Activated CD8-positive, alpha-beta T cell treated with anti-CD3 and anti-CD28 coated beads for 36 hours (primary cell): ENCODE data around the gene ZNG1F. TPM values are rescaled to one million over a fixed set of nuclear protein-coding genes. Genes with fewer than 3 reads are reported as not detected.
"Not testable (repeated sequence)": the region's sequence is repeated elsewhere in the genome, so short reads cannot be mapped to it uniquely, and the experiment has no call there.

ENCODE experiments used
- ATAC-seq: fragments of 200-7000 bp; cut with Tn5 transposase; one replicate; pipeline ENCODE4 v1.10.0; 2021; ENCODE audit warnings: mild to moderate bottlenecking, moderate library complexity
- CTCF ChIA-PET: fragments of 350-600 bp; sonication (Branson Sonifier 250); formaldehyde crosslinking; loops from one replicate; lab custom pipeline; 2021; ENCODE audit warnings: antibody characterized with exemption; lab: Charles Lee
- POLR2A ChIA-PET: fragments of 350-600 bp; sonication (Branson Sonifier 250); formaldehyde crosslinking; loops from one replicate; lab custom pipeline; 2021; ENCODE audit warnings: antibody characterized with exemption; lab: Charles Lee
- DNase-seq: peaks from one replicate; pipeline ENCODE4 v3.0.0-alpha.2; 2020
- H3K27ac Mint-ChIP-seq: one replicate; pipeline ENCODE4 v1.8.0; 2021; ENCODE audit warnings: mild to moderate bottlenecking, mixed read lengths
- H3K27me3 Mint-ChIP-seq: one replicate; pipeline ENCODE4 v1.8.0; 2021; ENCODE audit warnings: mixed read lengths
- H3K36me3 Mint-ChIP-seq: one replicate; pipeline ENCODE4 v1.8.0; 2021; ENCODE audit warnings: low read depth, mixed read lengths
- H3K4me1 Mint-ChIP-seq: one replicate; pipeline ENCODE4 v1.8.0; 2021; ENCODE audit warnings: low read depth, mixed read lengths
- H3K4me3 Mint-ChIP-seq: one replicate; pipeline ENCODE4 v1.8.0; 2021; ENCODE audit warnings: mild to moderate bottlenecking, moderate library complexity, mixed read lengths
- H3K9me3 Mint-ChIP-seq: one replicate; pipeline ENCODE4 v1.8.0; 2021; ENCODE audit warnings: mixed read lengths
- intact Hi-C: fragments of 100-400 bp; cut with micrococcal nuclease; formaldehyde crosslinking; loops from one replicate; pipeline ENCODE4 v1.10.0; 2022
- total RNA-seq, 2 experiments: library from RNA; stranded (reverse); gene quantifications; one replicate each; pipeline ENCODE4 v1.2.3, GENCODE V29; 2021

Gene ZNG1F
- total RNA-seq, 2 experiments from 2014 or later: 19.5 to 19.9 TPM

GRCh38 chr9:41124250-41125108 lies 64.6 kb downstream of the ZNG1F start:
- ATAC-seq, DNase-seq, H3K27me3 Mint-ChIP-seq, H3K4me1 Mint-ChIP-seq, H3K27ac Mint-ChIP-seq, intact Hi-C loops, H3K4me3 Mint-ChIP-seq, H3K9me3 Mint-ChIP-seq, POLR2A ChIA-PET, CTCF ChIA-PET, H3K36me3 Mint-ChIP-seq: not testable (repeated sequence)

GRCh38 chr9:41123812-41124211 lies 65.3 kb downstream of the ZNG1F start:
- POLR2A ChIA-PET, H3K4me3 Mint-ChIP-seq, H3K4me1 Mint-ChIP-seq, intact Hi-C loops, H3K36me3 Mint-ChIP-seq, H3K27ac Mint-ChIP-seq, DNase-seq, CTCF ChIA-PET, H3K27me3 Mint-ChIP-seq, ATAC-seq, H3K9me3 Mint-ChIP-seq: not testable (repeated sequence)

- H3K27me3 Mint-ChIP-seq, H3K9me3 Mint-ChIP-seq, H3K36me3 Mint-ChIP-seq, H3K4me1 Mint-ChIP-seq, POLR2A ChIA-PET, H3K27ac Mint-ChIP-seq, ATAC-seq, CTCF ChIA-PET, intact Hi-C loops, DNase-seq, H3K4me3 Mint-ChIP-seq: not testable (repeated sequence)
Measured at GRCh38 chr9:41123396-41123795, 65.7 kb downstream of the ZNG1F start.

GRCh38 chr9:41120696-41121095 lies 68.4 kb downstream of the ZNG1F start:
- H3K4me1 Mint-ChIP-seq, POLR2A ChIA-PET, DNase-seq, CTCF ChIA-PET, H3K27me3 Mint-ChIP-seq, H3K9me3 Mint-ChIP-seq, H3K36me3 Mint-ChIP-seq, H3K4me3 Mint-ChIP-seq, H3K27ac Mint-ChIP-seq, intact Hi-C loops, ATAC-seq: not testable (repeated sequence)

- not testable (repeated sequence) for H3K36me3 Mint-ChIP-seq
Measured at GRCh38 chr9:41119719-41120118, 69.4 kb downstream of the ZNG1F start.

GRCh38 chr9:41119311-41119710 lies 69.8 kb downstream of the ZNG1F start:
- POLR2A ChIA-PET, H3K9me3 Mint-ChIP-seq, H3K27ac Mint-ChIP-seq, intact Hi-C loops, H3K4me1 Mint-ChIP-seq, ATAC-seq, H3K4me3 Mint-ChIP-seq, H3K27me3 Mint-ChIP-seq, H3K36me3 Mint-ChIP-seq, CTCF ChIA-PET, DNase-seq: not testable (repeated sequence)

More at GRCh38 chr9:41119719-41120118, 69.4 kb downstream of the ZNG1F start:
- intact Hi-C loops, ATAC-seq, H3K27me3 Mint-ChIP-seq, CTCF ChIA-PET, H3K4me1 Mint-ChIP-seq, H3K9me3 Mint-ChIP-seq, DNase-seq, H3K27ac Mint-ChIP-seq, H3K4me3 Mint-ChIP-seq, POLR2A ChIA-PET: not testable (repeated sequence)

GRCh38 chr9:41113348-41113747 lies 75.8 kb downstream of the ZNG1F start:
- ATAC-seq: peak; percentile 37
- intact Hi-C loops, CTCF ChIA-PET, DNase-seq, H3K4me3 Mint-ChIP-seq, H3K9me3 Mint-ChIP-seq, H3K36me3 Mint-ChIP-seq, H3K27ac Mint-ChIP-seq, H3K27me3 Mint-ChIP-seq, POLR2A ChIA-PET, H3K4me1 Mint-ChIP-seq: not testable (repeated sequence)

GRCh38 chr9:41111414-41111813 lies 77.7 kb downstream of the ZNG1F start:
- ATAC-seq, H3K27me3 Mint-ChIP-seq, H3K4me3 Mint-ChIP-seq, H3K27ac Mint-ChIP-seq, H3K36me3 Mint-ChIP-seq, H3K4me1 Mint-ChIP-seq, H3K9me3 Mint-ChIP-seq, DNase-seq, intact Hi-C loops, CTCF ChIA-PET, POLR2A ChIA-PET: not testable (repeated sequence)

GRCh38 chr9:41110913-41111312 lies 78.2 kb downstream of the ZNG1F start:
- intact Hi-C loops: not testable (repeated sequence)

GRCh38 chr9:41109253-41109652 lies 79.9 kb downstream of the ZNG1F start:
- POLR2A ChIA-PET, H3K27ac Mint-ChIP-seq, H3K4me1 Mint-ChIP-seq, intact Hi-C loops, CTCF ChIA-PET, H3K27me3 Mint-ChIP-seq, H3K36me3 Mint-ChIP-seq, H3K9me3 Mint-ChIP-seq, H3K4me3 Mint-ChIP-seq: not testable (repeated sequence)
- peak; percentile 62 for ATAC-seq
- peak; percentile 55 for DNase-seq

More at GRCh38 chr9:41110913-41111312, 78.2 kb downstream of the ZNG1F start:
- H3K36me3 Mint-ChIP-seq, H3K27me3 Mint-ChIP-seq, H3K4me3 Mint-ChIP-seq, H3K27ac Mint-ChIP-seq, POLR2A ChIA-PET, ATAC-seq, H3K9me3 Mint-ChIP-seq, H3K4me1 Mint-ChIP-seq, CTCF ChIA-PET: not testable (repeated sequence)
- peak; percentile 27 for DNase-seq

- intact Hi-C loops, H3K4me3 Mint-ChIP-seq, H3K27me3 Mint-ChIP-seq, H3K36me3 Mint-ChIP-seq, H3K4me1 Mint-ChIP-seq, DNase-seq, POLR2A ChIA-PET, ATAC-seq, CTCF ChIA-PET, H3K27ac Mint-ChIP-seq, H3K9me3 Mint-ChIP-seq: not testable (repeated sequence)
Measured at GRCh38 chr9:41108816-41109215, 80.3 kb downstream of the ZNG1F start.

- H3K4me3 Mint-ChIP-seq, intact Hi-C loops, H3K27me3 Mint-ChIP-seq, H3K27ac Mint-ChIP-seq, CTCF ChIA-PET, H3K9me3 Mint-ChIP-seq, H3K4me1 Mint-ChIP-seq, DNase-seq, POLR2A ChIA-PET, ATAC-seq, H3K36me3 Mint-ChIP-seq: not testable (repeated sequence)
Measured at GRCh38 chr9:41106472-41107116, 82.5 kb downstream of the ZNG1F start.
